ENCODE measurements around the gene TMCC1. TPM values are rescaled to one million over a fixed set of nuclear protein-coding genes. Genes with fewer than 3 reads are reported as not detected.

Gene TMCC1
- total and polyA plus RNA-seq, 10 of the 15 experiments (the other 5 are each of a cell fraction or from before 2014, with no cell fraction given) = 2.3 to 21.1 (median 8.4) TPM

- TF ChIP-seq, protein P1, sequence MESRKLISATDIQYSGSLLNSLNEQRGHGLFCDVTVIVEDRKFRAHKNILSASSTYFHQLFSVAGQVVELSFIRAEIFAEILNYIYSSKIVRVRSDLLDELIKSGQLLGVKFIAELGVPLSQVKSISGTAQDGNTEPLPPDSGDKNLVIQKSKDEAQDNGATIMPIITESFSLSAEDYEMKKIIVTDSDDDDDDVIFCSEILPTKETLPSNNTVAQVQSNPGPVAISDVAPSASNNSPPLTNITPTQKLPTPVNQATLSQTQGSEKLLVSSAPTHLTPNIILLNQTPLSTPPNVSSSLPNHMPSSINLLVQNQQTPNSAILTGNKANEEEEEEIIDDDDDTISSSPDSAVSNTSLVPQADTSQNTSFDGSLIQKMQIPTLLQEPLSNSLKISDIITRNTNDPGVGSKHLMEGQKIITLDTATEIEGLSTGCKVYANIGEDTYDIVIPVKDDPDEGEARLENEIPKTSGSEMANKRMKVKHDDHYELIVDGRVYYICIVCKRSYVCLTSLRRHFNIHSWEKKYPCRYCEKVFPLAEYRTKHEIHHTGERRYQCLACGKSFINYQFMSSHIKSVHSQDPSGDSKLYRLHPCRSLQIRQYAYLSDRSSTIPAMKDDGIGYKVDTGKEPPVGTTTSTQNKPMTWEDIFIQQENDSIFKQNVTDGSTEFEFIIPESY (IDR thresholded peaks at IDR 0.05) = no peak
- TF ChIP-seq STAT1 (conservative IDR thresholded peaks at IDR 0.05) (no peak), CBFB (IDR thresholded peaks at IDR 0.05; ENCODE audit: low read depth) (no peak), CHD2 (IDR thresholded peaks at IDR 0.05; ENCODE audit: borderline replicate concordance, low read depth, low read length) (no peak)
These were observed 229.4 kb downstream of the TMCC1 start (continued) for GRCh38 chr3:129663930-129664646.

GRCh38 chr3:129663045-129663446, 230.5 kb downstream of the TMCC1 start:
- in situ Hi-C loops (cut with MboI) = no loop called here
- FAIRE-seq = no peak
- CTCF ChIA-PET = interaction anchor here (0.7 to 3.7 kb wide), 9 partner anchors 8 to 173 kb away, joined by 3 to 19 read pairs (median 5); no protein-coding TSS in a partner anchor
- TF ChIP-seq, protein P2, sequence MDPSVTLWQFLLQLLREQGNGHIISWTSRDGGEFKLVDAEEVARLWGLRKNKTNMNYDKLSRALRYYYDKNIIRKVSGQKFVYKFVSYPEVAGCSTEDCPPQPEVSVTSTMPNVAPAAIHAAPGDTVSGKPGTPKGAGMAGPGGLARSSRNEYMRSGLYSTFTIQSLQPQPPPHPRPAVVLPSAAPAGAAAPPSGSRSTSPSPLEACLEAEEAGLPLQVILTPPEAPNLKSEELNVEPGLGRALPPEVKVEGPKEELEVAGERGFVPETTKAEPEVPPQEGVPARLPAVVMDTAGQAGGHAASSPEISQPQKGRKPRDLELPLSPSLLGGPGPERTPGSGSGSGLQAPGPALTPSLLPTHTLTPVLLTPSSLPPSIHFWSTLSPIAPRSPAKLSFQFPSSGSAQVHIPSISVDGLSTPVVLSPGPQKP (IDR thresholded peaks at IDR 0.05; ENCODE audit: low read depth, low read length) = no peak
- TF ChIP-seq BCLAF1 (IDR thresholded peaks at IDR 0.05) (no peak), EED (IDR thresholded peaks at IDR 0.05; ENCODE audit: low read depth) (no peak), CHD2 (IDR thresholded peaks at IDR 0.05; ENCODE audit: borderline replicate concordance, low read depth, low read length) (no peak), ZNF24 (IDR thresholded peaks at IDR 0.05) (no peak), ZNF207 (IDR thresholded peaks at IDR 0.05; ENCODE audit: borderline replicate concordance) (no peak), IRF3 (IDR thresholded peaks at IDR 0.05) (no peak), RFX5 (IDR thresholded peaks at IDR 0.05; ENCODE audit: low read depth, low read length) (no peak), MXI1 (IDR thresholded peaks at IDR 0.05; ENCODE audit: low read depth, low read length) (no peak)
- TF ChIP-seq, protein P1 (IDR thresholded peaks at IDR 0.05) = no peak

More at GRCh38 chr3:129663045-129663446, 230.5 kb downstream of the TMCC1 start:
- RAD21 ChIA-PET (ENCODE audit: unreplicated experiment) = interaction anchor here (0.7 to 1.2 kb wide), 3 partner anchors 11 to 166 kb away, joined by 3 to 5 read pairs (median 4); no protein-coding TSS in a partner anchor
- H3K9ac ChIP-seq (ENCODE audit: control insufficient read depth, insufficient read depth, low read length) = no peak overlapping the region
- H4K20me1 ChIP-seq (ENCODE audit: control insufficient read depth, insufficient read depth) = no peaks in the 10 kb centered on the region
- WGBS (ENCODE audit: insufficient coverage, insufficient replicate concordance, low lambda C conversion rate, missing lambda C conversion rate) = 100% methylated on average over 1 of the region's 1 CpG
- no peak for ATAC-seq
- H3K4me1 ChIP-seq (ENCODE audit: control insufficient read depth, insufficient read depth, low read length) = peaks cover 3% of the 10 kb centered on the region; the same call in 1 of the 2 replicates
- no peaks in the 10 kb centered on the region for H3K9me3 ChIP-seq (replicated peaks; ENCODE audit: control insufficient read depth, insufficient read depth, low read length)
- no peak overlapping the region for H2AFZ ChIP-seq (ENCODE audit: control insufficient read depth, low read depth, low read length)
- no TSS peak for BruUV-seq (replicated peaks)
- H3K27me3 ChIP-seq (replicated peaks in 1 of 2; ENCODE audit: control insufficient read depth in 2 of 2, insufficient read depth in 2 of 2, low read length in 1 of 2) = no peaks in the 10 kb centered on the region
- no peak overlapping the region for H3K27ac ChIP-seq (ENCODE audit: control insufficient read depth, insufficient read depth)
- SMC1A ChIA-PET (ENCODE audit: uncharacterized antibody, unreplicated experiment) = interaction anchor here (0.9 to 3.5 kb wide), 5 partner anchors 9 to 162 kb away, joined by 3 to 12 read pairs (median 5); no protein-coding TSS in a partner anchor
- no peak overlapping the region for H3K4me2 ChIP-seq (ENCODE audit: control insufficient read depth, insufficient read depth)
- no peak for DNase-seq (ENCODE audit: low read depth, low spot score)
- no peaks in the 10 kb centered on the region for H3K79me2 ChIP-seq (ENCODE audit: control insufficient read depth, insufficient read depth, low read length)
- intact Hi-C loops (cut with micrococcal nuclease; ENCODE audit: unreplicated experiment) = no loop called here
- POLR2A ChIA-PET = interaction anchor here (2.9 kb wide), 1 partner anchor 9 kb away, joined by 11 read pairs; no protein-coding TSS in a partner anchor
- no peaks in the 10 kb centered on the region for H3K36me3 ChIP-seq (ENCODE audit: control insufficient read depth in 2 of 2, insufficient read depth in 2 of 2, low read length in 1 of 2)
- no peak overlapping the region for H3K4me3 ChIP-seq

Measured in GM12878 (cell line).